Measurements from ENCODE around the gene COL1A2. TPM values are rescaled to one million over a fixed set of nuclear protein-coding genes. Genes with fewer than 3 reads are reported as not detected.

The COL1A2 gene
- total RNA-seq, 1 experiment from 2014 or later, result 42.1 TPM

DNA sequence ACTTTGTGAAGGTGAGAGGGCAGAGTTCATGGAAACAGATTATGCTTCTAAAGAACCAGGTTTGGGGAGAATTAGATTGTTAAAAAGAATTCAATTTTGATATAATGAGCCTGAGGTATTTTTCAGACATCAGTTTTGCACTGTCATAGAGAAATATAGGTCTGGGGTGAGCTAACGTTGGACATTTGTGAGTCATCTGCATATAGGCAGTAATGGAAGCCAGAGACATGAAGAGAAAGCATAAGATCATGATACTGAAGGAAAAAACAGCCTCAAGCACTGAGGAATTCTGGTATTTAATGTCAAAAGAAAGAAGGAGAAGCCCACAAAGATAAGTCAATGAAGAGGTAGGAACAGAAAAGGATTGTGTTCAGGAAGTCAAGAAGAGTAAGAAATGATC, 32.4 kb upstream of the COL1A2 start:
- Histone ChIP-seq H2BK20ac (ENCODE audit: low read depth, low read length, poor library complexity, severe bottlenecking) (no peak overlapping the region), H2BK15ac (ENCODE audit: low read depth, low read length) (no peak overlapping the region), H3K27ac (ENCODE audit: insufficient read length, low read depth, low read length) (no peak overlapping the region), H3K79me2 (ENCODE audit: insufficient read depth, low read length) (0 out of 2 replicates have a peak, but pooled peaks cover 1% of the 10 kb centered on the region), H2AK5ac (ENCODE audit: insufficient read length, low read length) (no peak overlapping the region), H3K4me1 (ENCODE audit: insufficient read depth, low read length) (no peaks in the 10 kb centered on the region), H3K9me3 (ENCODE audit: control insufficient read depth, low read depth, low read length) (no peaks in the 10 kb centered on the region), H2AFZ (ENCODE audit: low read length) (no peak overlapping the region), H3T11ph (ENCODE audit: low read length) (no peak overlapping the region), H3K9ac (ENCODE audit: extremely low read depth, insufficient read length, low read length) (no peak overlapping the region), H2BK120ac (ENCODE audit: low read depth, low read length, poor library complexity, severe bottlenecking) (no peak overlapping the region), H3K23ac (ENCODE audit: insufficient read length, low read depth, low read length) (no peak overlapping the region), H4K8ac (replicated peaks; ENCODE audit: insufficient read length, low read depth, low read length) (no peak overlapping the region), H2BK5ac (ENCODE audit: insufficient read length, low read length) (no peak overlapping the region), H3K79me1 (ENCODE audit: insufficient read depth, low read depth, low read length, poor library complexity, severe bottlenecking) (no peaks in the 10 kb centered on the region), H3K23me2 (ENCODE audit: insufficient read length, low read depth, low read length, poor library complexity, severe bottlenecking) (no peaks in the 10 kb centered on the region), H4K20me1 (ENCODE audit: control insufficient read depth, insufficient read depth, insufficient read length) (no peaks in the 10 kb centered on the region), H3K27me3 (ENCODE audit: insufficient read depth, low read length) (no peaks in the 10 kb centered on the region), H4K5ac (ENCODE audit: insufficient read length, low read depth, low read length) (no peak overlapping the region), H3K4me2 (ENCODE audit: insufficient read depth, insufficient read length, low read length) (no peak overlapping the region), H3K4ac (ENCODE audit: low read depth, low read length) (no peak overlapping the region), H3K56ac (ENCODE audit: insufficient read length, low read depth, low read length) (no peak overlapping the region), H3K14ac (ENCODE audit: insufficient read depth, low read length) (no peak overlapping the region), H2BK12ac (ENCODE audit: insufficient read length, low read depth, low read length) (no peak overlapping the region), H4K91ac (ENCODE audit: insufficient read length, low read depth, low read length) (no peak overlapping the region), H3K18ac (ENCODE audit: insufficient read length, low read depth, low read length) (no peak overlapping the region)
- WGBS (ENCODE audit: extremely low coverage, insufficient read length, low lambda C conversion rate), result no CpG with 5 or more reads among the region's 1 CpG
- Mint-ChIP-seq H3K27ac (no peak overlapping the region), H3K4me3 (no peak overlapping the region), H3K27me3 (ENCODE audit: low read depth) (no peaks in the 10 kb centered on the region), H3K9me3 (peaks cover 3 to 4% of the 10 kb centered on the region in 2 experiments; a peak in 1 of 5 replicates), H3K36me3 (ENCODE audit: insufficient read depth in 1 of 3, low read depth in 3 of 3) (no peaks in the 10 kb centered on the region; a peak in 1 of 7 replicates), H3K4me1 (peaks cover 6 to 11% of the 10 kb centered on the region in 2 experiments)
- DNase-seq, result no peak
- TF ChIP-seq, protein P1, sequence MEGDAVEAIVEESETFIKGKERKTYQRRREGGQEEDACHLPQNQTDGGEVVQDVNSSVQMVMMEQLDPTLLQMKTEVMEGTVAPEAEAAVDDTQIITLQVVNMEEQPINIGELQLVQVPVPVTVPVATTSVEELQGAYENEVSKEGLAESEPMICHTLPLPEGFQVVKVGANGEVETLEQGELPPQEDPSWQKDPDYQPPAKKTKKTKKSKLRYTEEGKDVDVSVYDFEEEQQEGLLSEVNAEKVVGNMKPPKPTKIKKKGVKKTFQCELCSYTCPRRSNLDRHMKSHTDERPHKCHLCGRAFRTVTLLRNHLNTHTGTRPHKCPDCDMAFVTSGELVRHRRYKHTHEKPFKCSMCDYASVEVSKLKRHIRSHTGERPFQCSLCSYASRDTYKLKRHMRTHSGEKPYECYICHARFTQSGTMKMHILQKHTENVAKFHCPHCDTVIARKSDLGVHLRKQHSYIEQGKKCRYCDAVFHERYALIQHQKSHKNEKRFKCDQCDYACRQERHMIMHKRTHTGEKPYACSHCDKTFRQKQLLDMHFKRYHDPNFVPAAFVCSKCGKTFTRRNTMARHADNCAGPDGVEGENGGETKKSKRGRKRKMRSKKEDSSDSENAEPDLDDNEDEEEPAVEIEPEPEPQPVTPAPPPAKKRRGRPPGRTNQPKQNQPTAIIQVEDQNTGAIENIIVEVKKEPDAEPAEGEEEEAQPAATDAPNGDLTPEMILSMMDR (conservative IDR thresholded peaks at IDR 0.05), result no peak

Measured in H9 (cell line).